Left ventricle myocardium inferior (tissue), 1 donor: ENCODE results near the gene BCL2. TPM values are rescaled to one million over a fixed set of nuclear protein-coding genes. Genes with fewer than 3 reads are reported as not detected.

ENCODE experiments used
- DNase-seq: peaks from one replicate; pipeline ENCODE4 v3.0.0-alpha.2; 2020
- H3K27ac ChIP-seq: fragments of 200-600 bp; replicated peaks from 2 replicates; pipeline ENCODE4 v1.8.0; 2021
- H3K27me3 ChIP-seq: fragments of 200-600 bp; 2 replicates; pipeline ENCODE4 v1.8.0; 2021; ENCODE audit warnings: low read depth
- H3K36me3 ChIP-seq: fragments of 200-600 bp; 2 replicates; pipeline ENCODE4 v1.8.0; 2021
- H3K4me1 ChIP-seq: fragments of 200-600 bp; 2 replicates; pipeline ENCODE4 v1.8.0; 2021
- H3K4me3 ChIP-seq: fragments of 200-600 bp; 2 replicates; pipeline ENCODE4 v1.8.0; 2021; ENCODE audit warnings: mild to moderate bottlenecking, moderate library complexity
- H3K9me3 ChIP-seq: fragments of 200-600 bp; replicated peaks from 2 replicates; pipeline ENCODE4 v1.8.0; 2021
- CTCF ChIP-seq: fragments of 200-600 bp; IDR thresholded peaks from 2 replicates; pipeline ENCODE4 v1.8.0; 2021; ENCODE audit warnings: antibody characterized with exemption, mild to moderate bottlenecking, borderline replicate concordance
- intact Hi-C: fragments of 100-400 bp; cut with micrococcal nuclease; formaldehyde crosslinking; loops from one replicate; pipeline ENCODE4 v1.11.0; 2022
- total RNA-seq: library from RNA; stranded (reverse); fragmentation: NEBNext Ultra II Directional; extraction: Animal tissue kit (Norgen Biotek cat#: 25700); gene quantifications from one replicate; pipeline ENCODE4 v1.2.1, GENCODE V29; 2021
- donor health status: DM: no; HTN: yes; CAD: no; lungs with severe emphysema.

The BCL2 gene
- total RNA-seq, 1 donor from 2014 or later: 7.3 TPM

DNA sequence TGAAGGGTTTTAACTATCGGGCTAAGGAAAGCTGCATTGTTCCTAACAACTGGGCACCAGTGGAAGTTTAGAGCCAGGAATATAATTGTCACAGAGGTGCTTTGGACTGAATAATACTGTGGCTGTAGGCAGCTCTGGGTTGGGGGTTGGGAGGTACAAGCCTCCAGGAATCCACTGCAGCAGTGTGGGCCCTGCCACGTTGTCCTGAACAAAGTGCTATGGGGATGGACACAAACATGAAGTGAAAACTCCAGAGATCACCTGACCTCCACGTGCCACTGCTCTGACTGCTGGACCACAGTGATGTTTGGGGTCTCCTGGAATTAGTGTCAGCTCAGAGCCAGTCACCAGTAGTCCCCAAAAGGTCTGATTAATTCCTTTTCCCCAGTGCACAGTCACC lies 110.9 kb downstream of the BCL2 start:
- no peak for DNase-seq
- no peak for TF ChIP-seq CTCF
- Histone ChIP-seq H3K27me3 (no peaks in the 10 kb centered on the region), H3K4me3 (no peak overlapping the region), H3K27ac (no peak overlapping the region), H3K4me1 (peaks cover 19% of the 10 kb centered on the region), H3K9me3 (no peaks in the 10 kb centered on the region), H3K36me3 (no peaks in the 10 kb centered on the region)
- intact Hi-C loops: no loop called here

GRCh38 chr18:63207835-63208234 lies 111.7 kb downstream of the BCL2 start:
- no peak for TF ChIP-seq CTCF
- intact Hi-C loops: no loop called here
- H3K27ac ChIP-seq: no peak overlapping the region
- no peak overlapping the region for H3K4me3 ChIP-seq
- no peaks in the 10 kb centered on the region for H3K36me3 ChIP-seq
- no peaks in the 10 kb centered on the region for H3K27me3 ChIP-seq
- no peaks in the 10 kb centered on the region for H3K9me3 ChIP-seq
- DNase-seq: no peak
- H3K4me1 ChIP-seq: peaks cover 19% of the 10 kb centered on the region

DNA sequence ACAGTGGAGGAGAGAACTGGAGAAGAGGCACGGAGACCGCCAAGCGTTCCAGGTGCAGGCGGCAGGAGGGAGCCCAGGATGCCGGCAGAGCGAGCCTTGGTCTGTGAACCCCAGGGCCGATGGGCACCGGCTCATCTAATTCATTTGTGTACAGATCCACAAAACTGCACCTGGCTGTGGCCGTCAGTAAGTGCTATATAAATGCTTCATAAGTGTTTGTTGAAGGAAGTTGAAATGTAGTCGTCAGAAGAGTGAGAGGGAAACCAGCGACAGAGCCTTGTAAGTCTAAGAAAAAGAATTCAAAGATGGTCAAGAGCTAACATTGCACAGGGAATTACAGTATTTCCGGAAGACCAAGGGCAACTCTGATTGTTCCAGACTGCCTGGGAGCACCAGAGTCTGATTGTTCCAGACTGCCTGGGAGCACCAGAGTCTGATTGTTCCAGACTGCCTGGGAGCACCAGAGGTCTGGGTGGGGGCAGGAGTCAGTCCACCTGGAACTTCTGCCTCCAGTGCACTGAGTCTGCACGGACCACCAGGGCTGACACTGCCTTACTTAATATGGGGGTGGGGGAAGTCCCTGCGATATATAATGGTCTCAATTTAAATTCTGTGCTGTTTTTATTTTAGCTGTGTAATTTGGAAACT lies 112.3 kb downstream of the BCL2 start:
- intact Hi-C loops: no loop called here

GRCh38 chr18:63206433-63207142 lies 113.0 kb downstream of the BCL2 start:
- H3K4me1 ChIP-seq: peaks cover 19% of the 10 kb centered on the region
- H3K36me3 ChIP-seq: no peaks in the 10 kb centered on the region
- TF ChIP-seq CTCF: no peak
- intact Hi-C loops: no loop called here
- DNase-seq: no peak
- H3K9me3 ChIP-seq: no peaks in the 10 kb centered on the region
- no peak overlapping the region for H3K27ac ChIP-seq
- H3K27me3 ChIP-seq: no peaks in the 10 kb centered on the region
- H3K4me3 ChIP-seq: no peak overlapping the region

More for the DNA sequence above, 112.3 kb downstream of the BCL2 start:
- H3K9me3 ChIP-seq: no peaks in the 10 kb centered on the region
- no peak overlapping the region for H3K27ac ChIP-seq
- no peaks in the 10 kb centered on the region for H3K36me3 ChIP-seq
- DNase-seq: no peak
- H3K4me3 ChIP-seq: no peak overlapping the region
- H3K27me3 ChIP-seq: no peaks in the 10 kb centered on the region
- TF ChIP-seq CTCF: no peak
- H3K4me1 ChIP-seq: peaks cover 19% of the 10 kb centered on the region

DNA sequence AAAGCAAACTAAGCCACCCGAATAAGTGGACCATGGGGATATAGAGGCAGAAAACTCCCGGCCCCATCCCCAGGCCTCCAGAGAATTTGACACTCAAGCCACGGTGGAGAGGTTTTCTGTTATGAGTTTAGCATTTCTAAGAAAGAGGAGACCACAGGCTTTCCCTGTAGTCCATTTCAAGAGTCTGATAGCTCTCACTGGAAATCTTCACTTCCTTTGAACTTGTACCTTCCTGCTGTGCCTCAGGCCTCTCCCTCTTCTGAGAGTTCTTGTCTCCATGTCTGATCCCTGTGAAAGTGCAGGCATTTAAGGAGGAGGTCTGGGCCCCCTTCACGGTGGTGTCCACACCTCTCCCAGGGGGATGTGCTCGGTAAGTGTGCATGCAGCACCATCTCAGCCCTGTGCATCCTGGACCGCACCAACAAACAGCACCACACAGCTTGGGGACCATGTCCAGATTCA lies 113.7 kb downstream of the BCL2 start:
- no peak for TF ChIP-seq CTCF
- Histone ChIP-seq H3K27me3 (no peaks in the 10 kb centered on the region), H3K9me3 (no peaks in the 10 kb centered on the region), H3K27ac (no peak overlapping the region), H3K4me3 (no peak overlapping the region), H3K36me3 (no peaks in the 10 kb centered on the region), H3K4me1 (peaks cover 19% of the 10 kb centered on the region)
- intact Hi-C loops: no loop called here
- DNase-seq: no peak
